ENCODE measurements around the gene ANO6.

DNA sequence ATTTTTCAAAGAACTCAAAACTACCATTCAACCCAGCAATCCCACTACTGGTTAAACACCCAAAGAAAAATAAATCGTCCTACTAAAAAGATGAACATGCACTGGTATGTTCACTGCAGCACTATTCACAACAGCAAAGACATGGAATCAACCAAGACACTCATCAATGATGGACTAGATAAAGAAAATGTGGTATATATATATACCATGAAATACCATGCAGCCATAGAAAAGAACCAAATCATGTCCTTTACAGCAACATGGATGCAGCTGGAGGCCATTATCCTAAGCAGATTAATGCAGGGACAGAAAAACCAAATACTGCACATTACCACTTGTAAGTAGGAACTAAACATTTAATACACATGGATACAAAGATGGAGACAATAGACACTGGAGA lies 3.8 kb upstream of the ANO6 start:
- TF ChIP-seq, protein P1, sequence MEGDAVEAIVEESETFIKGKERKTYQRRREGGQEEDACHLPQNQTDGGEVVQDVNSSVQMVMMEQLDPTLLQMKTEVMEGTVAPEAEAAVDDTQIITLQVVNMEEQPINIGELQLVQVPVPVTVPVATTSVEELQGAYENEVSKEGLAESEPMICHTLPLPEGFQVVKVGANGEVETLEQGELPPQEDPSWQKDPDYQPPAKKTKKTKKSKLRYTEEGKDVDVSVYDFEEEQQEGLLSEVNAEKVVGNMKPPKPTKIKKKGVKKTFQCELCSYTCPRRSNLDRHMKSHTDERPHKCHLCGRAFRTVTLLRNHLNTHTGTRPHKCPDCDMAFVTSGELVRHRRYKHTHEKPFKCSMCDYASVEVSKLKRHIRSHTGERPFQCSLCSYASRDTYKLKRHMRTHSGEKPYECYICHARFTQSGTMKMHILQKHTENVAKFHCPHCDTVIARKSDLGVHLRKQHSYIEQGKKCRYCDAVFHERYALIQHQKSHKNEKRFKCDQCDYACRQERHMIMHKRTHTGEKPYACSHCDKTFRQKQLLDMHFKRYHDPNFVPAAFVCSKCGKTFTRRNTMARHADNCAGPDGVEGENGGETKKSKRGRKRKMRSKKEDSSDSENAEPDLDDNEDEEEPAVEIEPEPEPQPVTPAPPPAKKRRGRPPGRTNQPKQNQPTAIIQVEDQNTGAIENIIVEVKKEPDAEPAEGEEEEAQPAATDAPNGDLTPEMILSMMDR (conservative IDR thresholded peaks at IDR 0.05; ENCODE audit: low read depth, low read length), result no peak
- TF ChIP-seq POLR2A (IDR thresholded peaks at IDR 0.05; ENCODE audit: low read depth, low read length) (no peak), RFX5 (IDR thresholded peaks at IDR 0.05; ENCODE audit: low read depth, low read length) (no peak), MAFK (IDR thresholded peaks at IDR 0.05; ENCODE audit: low read depth, low read length) (no peak), MAZ (IDR thresholded peaks at IDR 0.05; ENCODE audit: borderline replicate concordance, low read depth, low read length) (no peak), RAD21 (IDR thresholded peaks at IDR 0.05; ENCODE audit: low read length) (no peak)
- TF ChIP-seq, protein P2, sequence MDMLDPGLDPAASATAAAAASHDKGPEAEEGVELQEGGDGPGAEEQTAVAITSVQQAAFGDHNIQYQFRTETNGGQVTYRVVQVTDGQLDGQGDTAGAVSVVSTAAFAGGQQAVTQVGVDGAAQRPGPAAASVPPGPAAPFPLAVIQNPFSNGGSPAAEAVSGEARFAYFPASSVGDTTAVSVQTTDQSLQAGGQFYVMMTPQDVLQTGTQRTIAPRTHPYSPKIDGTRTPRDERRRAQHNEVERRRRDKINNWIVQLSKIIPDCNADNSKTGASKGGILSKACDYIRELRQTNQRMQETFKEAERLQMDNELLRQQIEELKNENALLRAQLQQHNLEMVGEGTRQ (IDR thresholded peaks at IDR 0.05; ENCODE audit: low read depth, low read length), result no peak
- TF ChIP-seq, protein P3, sequence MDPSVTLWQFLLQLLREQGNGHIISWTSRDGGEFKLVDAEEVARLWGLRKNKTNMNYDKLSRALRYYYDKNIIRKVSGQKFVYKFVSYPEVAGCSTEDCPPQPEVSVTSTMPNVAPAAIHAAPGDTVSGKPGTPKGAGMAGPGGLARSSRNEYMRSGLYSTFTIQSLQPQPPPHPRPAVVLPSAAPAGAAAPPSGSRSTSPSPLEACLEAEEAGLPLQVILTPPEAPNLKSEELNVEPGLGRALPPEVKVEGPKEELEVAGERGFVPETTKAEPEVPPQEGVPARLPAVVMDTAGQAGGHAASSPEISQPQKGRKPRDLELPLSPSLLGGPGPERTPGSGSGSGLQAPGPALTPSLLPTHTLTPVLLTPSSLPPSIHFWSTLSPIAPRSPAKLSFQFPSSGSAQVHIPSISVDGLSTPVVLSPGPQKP (IDR thresholded peaks at IDR 0.05; ENCODE audit: borderline replicate concordance, low read depth, low read length), result no peak

Measured in IMR-90 (cell line).